ENCODE measurements around the gene CROCC. TPM values are rescaled to one million over a fixed set of nuclear protein-coding genes. Genes with fewer than 3 reads are reported as not detected.
"Not testable (repeated sequence)": the region's sequence is repeated elsewhere in the genome, so short reads cannot be mapped to it uniquely, and the experiment has no call there.

Gene CROCC
- total RNA-seq, 1 donor from 2014 or later: 14.4 TPM

GRCh38 chr1:16896316-16897055 is 25.2 kb upstream of the CROCC start:
- DNase-seq (ENCODE audit: low spot score): not testable (repeated sequence)

- DNase-seq (ENCODE audit: low spot score): not testable (repeated sequence)
These were observed 24.1 kb upstream of the CROCC start for GRCh38 chr1:16897653-16898052.

GRCh38 chr1:16898298-16898697 is 23.4 kb upstream of the CROCC start:
- not testable (repeated sequence) for DNase-seq (ENCODE audit: low spot score)

GRCh38 chr1:16899020-16899419 is 22.7 kb upstream of the CROCC start:
- DNase-seq (ENCODE audit: low spot score): not testable (repeated sequence)

- DNase-seq (ENCODE audit: low spot score): no peak
These were observed 21.0 kb upstream of the CROCC start for GRCh38 chr1:16900751-16901150.

GRCh38 chr1:16901371-16901770 is 20.4 kb upstream of the CROCC start:
- DNase-seq (ENCODE audit: low spot score): not testable (repeated sequence)

- no peak for DNase-seq (ENCODE audit: low spot score)
These were observed 18.7 kb upstream of the CROCC start for GRCh38 chr1:16903054-16903453.

- no peak for DNase-seq (ENCODE audit: low spot score)
These were observed 18.3 kb upstream of the CROCC start for GRCh38 chr1:16903458-16903796.

GRCh38 chr1:16904560-16905109 is 17.1 kb upstream of the CROCC start:
- DNase-seq (ENCODE audit: low spot score): peak; percentile 99

GRCh38 chr1:16905110-16905867 is 16.4 kb upstream of the CROCC start:
- no peak for DNase-seq (ENCODE audit: low spot score)

GRCh38 chr1:16905868-16906702 is 15.6 kb upstream of the CROCC start:
- DNase-seq (ENCODE audit: low spot score): no peak

GRCh38 chr1:16906873-16907272 is 14.9 kb upstream of the CROCC start:
- DNase-seq (ENCODE audit: low spot score): peak; percentile 82

GRCh38 chr1:16907870-16908758 is 13.6 kb upstream of the CROCC start:
- peak; percentile 86 for DNase-seq (ENCODE audit: low spot score)

GRCh38 chr1:16911851-16912721 is 9.6 kb upstream of the CROCC start:
- peak; percentile 86 for DNase-seq (ENCODE audit: low spot score)

GRCh38 chr1:16912742-16913141 is 9.0 kb upstream of the CROCC start:
- peak; percentile 87 for DNase-seq (ENCODE audit: low spot score)

GRCh38 chr1:16913181-16913832 is 8.4 kb upstream of the CROCC start:
- peak; percentile 89 for DNase-seq (ENCODE audit: low spot score)

- peak; percentile 98 for DNase-seq (ENCODE audit: low spot score)
These were observed 7.7 kb upstream of the CROCC start for GRCh38 chr1:16913833-16914662.
